ENCODE measurements around the gene SMIM35.

The SMIM35 gene

DNA sequence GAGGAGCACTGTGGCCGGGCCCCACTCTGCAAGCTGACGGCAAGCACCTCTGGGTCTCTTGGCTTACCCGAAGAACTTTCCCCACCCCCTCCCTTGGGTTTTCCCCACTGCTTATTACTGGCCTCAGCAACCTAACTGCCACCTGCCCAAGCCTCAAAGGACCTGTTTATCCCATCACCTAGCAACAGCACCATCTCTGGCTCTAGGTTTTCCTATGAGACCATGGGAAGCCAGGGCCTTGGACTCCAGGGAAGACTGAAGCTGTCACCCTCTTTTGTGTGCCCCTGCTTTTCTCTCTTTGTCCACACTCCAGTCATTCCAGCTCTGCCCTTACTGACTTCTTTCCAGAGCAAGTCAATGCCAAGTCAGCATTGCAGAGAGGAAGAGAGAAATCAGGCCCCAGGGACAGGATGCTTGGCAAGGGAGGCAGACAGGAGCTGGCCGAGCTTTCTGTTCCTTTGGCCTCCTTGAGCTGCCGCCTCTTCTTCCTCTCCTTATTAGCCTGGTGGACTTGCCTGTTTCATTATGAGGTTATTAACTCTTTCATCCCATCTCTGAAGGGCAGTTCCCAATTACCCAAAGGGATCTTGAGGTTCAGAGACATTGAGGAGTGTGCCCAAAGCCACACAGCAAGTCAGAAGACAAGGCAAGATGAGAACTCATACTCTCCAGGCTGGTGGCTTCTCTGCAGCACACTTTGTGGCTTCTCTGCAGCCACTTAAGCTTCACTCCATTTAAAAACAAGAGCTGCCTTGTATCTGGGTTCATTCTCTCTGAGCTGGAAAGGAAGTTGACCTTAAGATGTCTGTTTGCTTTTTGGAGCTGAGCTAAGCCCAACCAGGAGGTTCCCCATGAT lies at the start of gene SMIM35:
Gene SMIM35 (minus strand): TSS at position 51 of the 856 bp plus-strand sequence. CDS start 206 bp downstream, outside the sequence.
- DNase-seq (ENCODE audit: low read depth) = no peak
- TF ChIP-seq, protein P1, sequence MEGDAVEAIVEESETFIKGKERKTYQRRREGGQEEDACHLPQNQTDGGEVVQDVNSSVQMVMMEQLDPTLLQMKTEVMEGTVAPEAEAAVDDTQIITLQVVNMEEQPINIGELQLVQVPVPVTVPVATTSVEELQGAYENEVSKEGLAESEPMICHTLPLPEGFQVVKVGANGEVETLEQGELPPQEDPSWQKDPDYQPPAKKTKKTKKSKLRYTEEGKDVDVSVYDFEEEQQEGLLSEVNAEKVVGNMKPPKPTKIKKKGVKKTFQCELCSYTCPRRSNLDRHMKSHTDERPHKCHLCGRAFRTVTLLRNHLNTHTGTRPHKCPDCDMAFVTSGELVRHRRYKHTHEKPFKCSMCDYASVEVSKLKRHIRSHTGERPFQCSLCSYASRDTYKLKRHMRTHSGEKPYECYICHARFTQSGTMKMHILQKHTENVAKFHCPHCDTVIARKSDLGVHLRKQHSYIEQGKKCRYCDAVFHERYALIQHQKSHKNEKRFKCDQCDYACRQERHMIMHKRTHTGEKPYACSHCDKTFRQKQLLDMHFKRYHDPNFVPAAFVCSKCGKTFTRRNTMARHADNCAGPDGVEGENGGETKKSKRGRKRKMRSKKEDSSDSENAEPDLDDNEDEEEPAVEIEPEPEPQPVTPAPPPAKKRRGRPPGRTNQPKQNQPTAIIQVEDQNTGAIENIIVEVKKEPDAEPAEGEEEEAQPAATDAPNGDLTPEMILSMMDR (conservative IDR thresholded peaks at IDR 0.05; ENCODE audit: low read depth, low read length) = no peak
- H3K4me3 ChIP-seq (ENCODE audit: low read length) = no peak within 1 kb of the TSS

DNA sequence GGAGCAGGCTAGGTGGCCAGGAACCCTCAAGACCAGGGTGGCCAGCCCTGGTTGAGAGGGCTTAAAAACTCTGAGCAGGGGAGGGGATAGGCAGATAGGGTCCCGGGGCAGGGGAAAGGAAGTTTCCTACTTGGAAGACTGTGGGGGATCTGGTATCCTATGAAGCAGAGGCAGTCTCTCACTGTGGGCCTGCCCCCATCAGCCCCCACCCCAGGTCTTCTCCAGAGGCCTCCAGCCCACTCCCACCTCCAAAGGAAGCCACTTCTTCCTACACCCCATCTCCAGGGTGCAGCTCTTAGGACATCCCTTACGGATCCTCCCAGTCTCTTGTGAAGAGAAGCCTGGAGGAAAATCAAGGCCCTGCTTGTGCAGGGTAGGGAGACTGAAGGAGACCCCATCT lies 49.6 kb upstream of the SMIM35 start:
- H3K4me3 ChIP-seq (ENCODE audit: low read length) = no peak overlapping the region
- TF ChIP-seq, protein P1 (conservative IDR thresholded peaks at IDR 0.05; ENCODE audit: low read depth, low read length) = no peak
- DNase-seq (ENCODE audit: low read depth) = no peak

DNA sequence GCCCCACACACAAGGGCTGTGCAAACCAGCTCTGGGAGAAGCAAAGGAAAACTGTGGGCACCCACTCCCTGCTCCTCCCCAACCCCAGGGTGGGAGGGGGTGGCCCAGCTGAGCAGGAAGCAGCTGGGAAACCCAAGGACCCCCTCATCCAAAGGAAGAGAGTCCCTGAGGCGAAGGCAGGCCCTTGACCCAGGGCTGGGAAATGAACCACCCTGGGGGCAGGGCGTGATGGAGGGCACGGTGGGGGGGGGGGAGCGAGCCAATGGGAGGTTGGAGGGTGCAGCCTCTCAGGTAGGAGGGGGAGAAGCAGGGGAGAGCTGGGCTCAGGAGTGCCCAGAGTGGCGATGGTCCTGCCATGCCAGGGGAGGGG lies 49.0 kb upstream of the SMIM35 start:
- no peak for DNase-seq (ENCODE audit: low read depth)
- TF ChIP-seq, protein P1 (conservative IDR thresholded peaks at IDR 0.05; ENCODE audit: low read depth, low read length) = no peak
- H3K4me3 ChIP-seq (ENCODE audit: low read length) = no peak overlapping the region

DNA sequence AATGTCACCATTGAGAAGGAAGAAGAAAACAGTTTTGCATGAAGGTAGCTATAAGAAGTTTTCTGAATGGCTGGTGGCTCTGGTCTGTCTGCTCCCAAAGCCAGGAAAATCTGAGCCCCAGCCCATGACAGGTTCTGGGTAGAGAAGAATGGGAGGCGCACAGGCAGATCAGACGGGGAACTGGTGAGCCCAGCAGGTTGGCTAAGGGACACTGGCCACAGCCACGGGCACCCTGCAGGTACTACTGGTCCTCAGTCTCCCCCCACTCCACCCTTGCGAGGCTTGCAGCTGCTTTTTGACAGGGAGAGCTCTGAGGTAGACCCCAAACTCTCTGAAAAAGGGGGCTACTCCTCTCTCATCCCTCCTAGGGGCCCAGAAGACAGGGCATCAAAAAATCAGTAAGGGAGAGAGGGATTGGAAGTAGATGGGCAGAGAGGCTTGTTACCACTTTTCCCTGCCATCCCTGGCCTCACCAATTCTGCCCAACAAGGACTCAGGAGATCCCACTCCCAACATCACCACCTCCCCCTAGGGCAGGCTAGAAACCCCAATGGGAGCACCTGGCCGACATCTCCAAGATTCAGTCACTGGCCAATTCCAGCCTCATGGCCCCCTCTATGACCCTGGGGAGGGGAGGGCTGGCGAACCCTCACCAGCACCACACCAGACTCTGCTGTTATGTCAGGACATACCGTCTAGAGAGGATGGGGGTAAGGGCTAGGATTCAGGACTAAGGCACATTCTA lies 48.5 kb upstream of the SMIM35 start:
- TF ChIP-seq, protein P1 (conservative IDR thresholded peaks at IDR 0.05; ENCODE audit: low read depth, low read length) = no peak
- DNase-seq (ENCODE audit: low read depth) = no peak
- no peak overlapping the region for H3K4me3 ChIP-seq (ENCODE audit: low read length)

DNA sequence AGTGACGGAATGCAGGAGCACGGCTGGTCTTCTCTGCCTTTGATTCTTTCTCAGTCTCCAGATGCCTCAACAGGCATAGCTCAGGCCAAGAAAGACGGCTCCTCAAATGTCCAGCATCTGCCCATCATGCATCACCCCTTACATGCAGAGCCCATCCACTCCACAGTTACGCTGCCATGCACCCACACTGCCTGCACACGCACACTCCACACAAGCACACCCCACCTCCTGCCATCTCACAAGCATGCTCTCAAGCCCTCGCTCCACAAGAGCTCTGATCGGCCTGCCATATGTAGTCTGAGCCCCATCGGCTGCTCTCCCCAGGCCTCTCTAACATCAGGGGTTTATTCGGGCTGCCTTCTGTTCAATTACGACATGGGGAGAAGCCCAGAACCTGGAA lies 47.1 kb upstream of the SMIM35 start:
- H3K4me3 ChIP-seq (ENCODE audit: low read length) = no peak overlapping the region
- no peak for DNase-seq (ENCODE audit: low read depth)
- TF ChIP-seq, protein P1 (conservative IDR thresholded peaks at IDR 0.05; ENCODE audit: low read depth, low read length) = no peak

DNA sequence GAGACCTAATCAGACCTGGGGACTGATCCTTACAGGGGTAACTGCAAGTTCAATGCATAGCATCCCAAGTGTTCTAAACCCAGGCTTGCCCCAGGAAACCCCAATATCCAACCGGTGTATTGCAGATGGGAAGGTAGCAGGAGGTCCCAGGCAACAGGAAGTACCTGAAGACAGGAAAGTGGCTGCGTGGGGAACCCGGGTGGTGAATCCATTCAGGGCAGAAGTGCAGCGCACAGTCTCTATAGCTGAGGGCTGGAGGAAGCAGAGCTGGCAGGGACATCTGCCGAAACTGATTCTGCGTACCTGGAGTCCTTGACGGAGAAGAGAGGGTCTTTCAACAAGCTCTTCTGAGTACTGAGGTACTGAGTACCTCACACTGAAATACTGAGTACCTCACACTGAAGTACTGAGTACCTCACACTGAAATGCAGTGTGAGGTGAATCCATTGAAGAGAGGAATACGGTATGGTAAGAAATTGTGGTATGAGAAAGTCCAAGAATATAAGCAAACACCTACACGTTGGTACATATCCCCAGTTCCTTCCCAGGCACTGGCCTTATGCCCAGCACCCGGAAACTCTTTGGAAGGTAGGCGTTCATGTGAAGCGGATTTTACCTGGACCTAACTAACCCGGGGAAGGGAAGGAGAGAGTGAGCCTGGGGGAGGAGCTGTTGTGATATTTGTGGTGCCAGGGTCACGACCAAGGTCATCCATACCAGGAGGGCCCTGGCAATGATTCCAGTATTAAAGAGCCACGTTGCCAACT lies 45.8 kb upstream of the SMIM35 start:
- no peak overlapping the region for H3K4me3 ChIP-seq (ENCODE audit: low read length)
- DNase-seq (ENCODE audit: low read depth) = no peak
- TF ChIP-seq, protein P1 (conservative IDR thresholded peaks at IDR 0.05; ENCODE audit: low read depth, low read length) = no peak

Data from retinal pigment epithelial cell (primary cell).